NB4 (cell line): ENCODE measurements around the gene ZFAND3.

Source experiments
- DNase-seq: peaks from one replicate; pipeline ENCODE4 v3.0.0; 2010; ENCODE audit warnings: low read depth
- H3K4me3 ChIP-seq: one replicate; pipeline ENCODE4 v1.5.1; 2011; ENCODE audit warnings: mild to moderate bottlenecking, low read depth, low read length, moderate library complexity
- CTCF ChIP-seq: IDR thresholded peaks from one replicate; pipeline ENCODE4 v1.5.1; 2012; ENCODE audit warnings: low read depth, low read length
- MYC ChIP-seq: IDR thresholded peaks from 2 replicates; pipeline ENCODE4 v1.6.1; 2011; ENCODE audit warnings: low read depth, low read length
- POLR2A ChIP-seq: IDR thresholded peaks from 2 replicates; pipeline ENCODE4 v1.6.1; 2011; ENCODE audit warnings: mild to moderate bottlenecking; ENCODE audit not compliant: insufficient read length; ENCODE audit errors: extremely low read depth
- TF ChIP-seq, protein P1 (sequence below): IDR thresholded peaks from 2 replicates; pipeline ENCODE4 v1.6.1; 2011; ENCODE audit warnings: low read depth, low read length

The ZFAND3 gene

GRCh38 chr6:37897321-37897720, 77.8 kb downstream of the ZFAND3 start:
- no peak overlapping the region for H3K4me3 ChIP-seq
- no peak for DNase-seq
- no peak for TF ChIP-seq MYC

DNA sequence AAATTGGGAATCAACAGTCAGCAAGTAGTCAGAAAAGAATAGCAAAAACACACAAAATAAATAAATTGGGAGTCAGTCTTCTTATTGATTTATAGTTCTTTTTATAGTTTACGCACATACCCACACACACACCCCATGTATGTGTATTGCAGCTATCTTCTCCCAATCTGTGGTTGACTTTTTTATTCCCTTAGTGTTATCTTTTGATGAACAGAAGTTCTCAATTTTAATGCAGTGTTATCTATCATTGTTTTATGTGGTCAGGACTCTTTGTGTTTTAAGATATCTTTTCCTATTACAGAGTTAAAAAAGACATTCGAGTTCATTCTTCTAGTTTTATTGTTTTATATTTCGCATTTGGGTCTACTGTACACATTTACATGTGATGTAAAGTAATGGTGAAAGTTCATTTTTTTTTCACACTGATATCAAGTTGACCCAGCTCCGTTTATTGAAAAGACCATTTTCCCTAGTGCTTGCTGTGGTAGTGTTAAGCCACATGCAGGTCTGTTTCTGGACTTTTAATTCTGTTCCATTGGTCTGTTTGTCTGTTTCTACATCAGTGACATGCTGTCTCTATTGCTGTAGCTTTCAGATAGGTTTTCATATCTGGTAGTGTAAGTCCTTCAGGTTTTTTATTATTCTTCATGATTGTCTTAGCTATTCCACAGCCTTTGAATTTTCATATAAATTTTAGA, 78.4 kb downstream of the ZFAND3 start:
- TF ChIP-seq MYC: no peak
- H3K4me3 ChIP-seq: no peak overlapping the region
- no peak for DNase-seq

GRCh38 chr6:37903351-37904340, 84.1 kb downstream of the ZFAND3 start:
- TF ChIP-seq POLR2A: no peak
- H3K4me3 ChIP-seq: no peak overlapping the region
- DNase-seq: no peak

DNA sequence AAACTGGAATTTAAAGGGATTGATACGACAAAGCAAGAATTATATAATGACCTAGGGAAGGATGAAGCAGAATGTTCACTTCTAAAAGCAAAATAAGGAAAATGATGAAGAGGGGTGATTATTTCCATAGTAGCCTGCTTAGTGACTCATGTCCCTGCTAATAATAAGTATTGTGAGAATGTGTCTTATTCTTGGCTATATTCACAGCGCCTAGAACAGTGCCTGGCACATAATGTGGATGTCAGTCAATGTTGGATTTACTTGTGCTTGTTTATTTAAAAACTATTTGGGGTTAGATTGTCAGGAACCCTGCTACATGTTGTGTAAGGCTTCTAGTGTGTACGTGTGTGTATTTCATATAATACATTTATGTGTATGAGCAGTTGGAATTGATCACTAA, 85.1 kb downstream of the ZFAND3 start:
- no peak overlapping the region for H3K4me3 ChIP-seq
- no peak for TF ChIP-seq POLR2A
- TF ChIP-seq MYC: no peak
- no peak for TF ChIP-seq CTCF
- TF ChIP-seq, protein P1, sequence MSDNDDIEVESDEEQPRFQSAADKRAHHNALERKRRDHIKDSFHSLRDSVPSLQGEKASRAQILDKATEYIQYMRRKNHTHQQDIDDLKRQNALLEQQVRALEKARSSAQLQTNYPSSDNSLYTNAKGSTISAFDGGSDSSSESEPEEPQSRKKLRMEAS: no peak
- no peak for DNase-seq

DNA sequence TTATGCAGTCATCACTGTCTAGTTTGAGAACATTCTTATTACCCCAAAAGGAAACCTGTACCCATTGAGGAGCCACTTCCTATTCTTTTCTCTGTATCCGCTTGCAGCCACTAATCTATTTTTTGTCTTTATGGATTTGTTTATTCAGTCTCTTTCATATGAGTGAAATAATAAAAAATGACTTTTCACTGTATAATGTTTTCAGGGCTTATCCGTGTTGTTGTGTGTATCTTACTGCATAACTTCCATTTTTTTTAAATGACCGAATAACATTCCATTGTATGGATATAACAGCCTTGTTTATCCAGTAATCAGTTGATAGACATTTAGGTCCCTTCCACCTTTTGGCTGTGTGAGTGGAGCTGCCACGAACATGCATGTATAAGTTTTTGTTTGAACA, 86.6 kb downstream of the ZFAND3 start:
- no peak for DNase-seq
- no peak for TF ChIP-seq CTCF
- no peak for TF ChIP-seq POLR2A
- TF ChIP-seq, protein P1: no peak
- TF ChIP-seq MYC: no peak
- H3K4me3 ChIP-seq: no peak overlapping the region

DNA sequence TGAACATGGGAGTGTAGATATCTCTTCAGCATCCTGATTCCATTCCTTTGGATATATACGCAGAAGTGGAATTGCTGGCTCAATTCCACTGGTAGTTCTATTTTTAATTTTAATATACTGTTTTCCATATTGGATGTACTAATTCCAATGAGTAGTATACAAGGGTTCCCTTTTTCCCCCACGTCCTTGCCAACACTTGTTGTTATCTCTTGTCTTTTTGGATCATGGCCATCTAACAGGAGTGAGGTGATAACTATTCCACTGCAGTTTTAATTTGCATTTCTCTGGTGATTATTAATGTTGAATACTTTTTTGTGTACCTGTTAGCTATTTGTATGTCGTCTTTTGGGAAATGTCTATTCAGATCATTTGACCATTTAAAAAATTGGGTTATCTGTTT, 91.5 kb downstream of the ZFAND3 start:
- H3K4me3 ChIP-seq: no peak overlapping the region
- TF ChIP-seq CTCF (no peak), POLR2A (no peak), MYC (no peak)
- TF ChIP-seq, protein P1: no peak
- no peak for DNase-seq

DNA sequence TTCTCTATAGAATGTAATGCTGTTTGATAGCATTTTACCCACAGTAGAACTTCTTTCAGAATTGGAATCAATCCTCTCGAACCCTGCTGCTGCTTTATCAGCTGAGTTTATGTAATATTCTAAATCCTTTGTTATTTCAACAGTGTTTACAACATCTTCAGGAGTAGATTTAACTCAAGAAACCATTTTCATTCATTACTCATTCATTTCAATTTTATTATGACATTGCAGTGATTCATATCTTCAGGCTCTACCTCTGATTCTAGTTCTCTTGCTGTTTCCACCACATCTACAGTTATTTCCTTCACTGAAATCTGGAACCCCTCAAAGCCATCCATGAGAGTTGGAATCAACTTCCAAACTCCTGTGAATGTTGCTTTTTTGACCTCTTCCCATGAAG, 93.7 kb downstream of the ZFAND3 start:
- no peak overlapping the region for H3K4me3 ChIP-seq
- no peak for DNase-seq
- TF ChIP-seq, protein P1: no peak
- TF ChIP-seq MYC: no peak
- no peak for TF ChIP-seq CTCF
- no peak for TF ChIP-seq POLR2A
